ENCODE data around the gene GJA3. TPM values are rescaled to one million over a fixed set of nuclear protein-coding genes. Genes with fewer than 3 reads are reported as not detected.

The GJA3 gene
- polyA plus RNA-seq, 1 experiment: 0.13 TPM

DNA sequence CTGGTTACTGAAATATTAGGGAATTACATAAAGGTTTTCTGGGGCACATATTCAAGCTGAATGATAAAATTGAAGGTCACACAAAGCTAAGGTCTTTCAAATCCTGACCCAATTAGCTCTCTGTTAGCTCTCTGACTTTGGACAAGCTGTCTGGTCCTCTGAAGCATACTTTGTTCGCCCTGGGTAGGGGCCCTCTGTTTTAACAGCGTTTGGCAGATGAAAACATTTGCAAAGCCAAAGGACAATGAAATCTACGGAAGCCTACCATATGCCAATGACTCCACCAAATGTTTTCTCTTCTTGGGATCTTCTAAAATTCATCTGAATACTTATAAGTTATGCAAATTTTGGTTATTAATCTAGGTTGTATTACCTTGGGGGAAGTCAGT, 14.5 kb upstream of the GJA3 start:
- peaks cover 28% of the 10 kb centered on the region for H3K27me3 ChIP-seq (ENCODE audit: control insufficient read depth, insufficient read depth, low read length)
- no peaks in the 10 kb centered on the region for H3K36me3 ChIP-seq (ENCODE audit: control insufficient read depth, insufficient read depth, low read length)
- no peak overlapping the region for H3K4me3 ChIP-seq (ENCODE audit: low read depth, low read length)
- ChIA-PET CTCF (interaction anchor here (0.7 to 1.3 kb wide), 2 partner anchors 9 to 10 kb away, joined by 3 to 4 read pairs; no protein-coding TSS in a partner anchor), POLR2A (no interaction called here)
- DNase-seq (ENCODE audit: low read depth): no peak
- TF ChIP-seq, protein P1, sequence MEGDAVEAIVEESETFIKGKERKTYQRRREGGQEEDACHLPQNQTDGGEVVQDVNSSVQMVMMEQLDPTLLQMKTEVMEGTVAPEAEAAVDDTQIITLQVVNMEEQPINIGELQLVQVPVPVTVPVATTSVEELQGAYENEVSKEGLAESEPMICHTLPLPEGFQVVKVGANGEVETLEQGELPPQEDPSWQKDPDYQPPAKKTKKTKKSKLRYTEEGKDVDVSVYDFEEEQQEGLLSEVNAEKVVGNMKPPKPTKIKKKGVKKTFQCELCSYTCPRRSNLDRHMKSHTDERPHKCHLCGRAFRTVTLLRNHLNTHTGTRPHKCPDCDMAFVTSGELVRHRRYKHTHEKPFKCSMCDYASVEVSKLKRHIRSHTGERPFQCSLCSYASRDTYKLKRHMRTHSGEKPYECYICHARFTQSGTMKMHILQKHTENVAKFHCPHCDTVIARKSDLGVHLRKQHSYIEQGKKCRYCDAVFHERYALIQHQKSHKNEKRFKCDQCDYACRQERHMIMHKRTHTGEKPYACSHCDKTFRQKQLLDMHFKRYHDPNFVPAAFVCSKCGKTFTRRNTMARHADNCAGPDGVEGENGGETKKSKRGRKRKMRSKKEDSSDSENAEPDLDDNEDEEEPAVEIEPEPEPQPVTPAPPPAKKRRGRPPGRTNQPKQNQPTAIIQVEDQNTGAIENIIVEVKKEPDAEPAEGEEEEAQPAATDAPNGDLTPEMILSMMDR (IDR thresholded peaks at IDR 0.05; ENCODE audit: insufficient read depth, low read depth, low read length): no peak

DNA sequence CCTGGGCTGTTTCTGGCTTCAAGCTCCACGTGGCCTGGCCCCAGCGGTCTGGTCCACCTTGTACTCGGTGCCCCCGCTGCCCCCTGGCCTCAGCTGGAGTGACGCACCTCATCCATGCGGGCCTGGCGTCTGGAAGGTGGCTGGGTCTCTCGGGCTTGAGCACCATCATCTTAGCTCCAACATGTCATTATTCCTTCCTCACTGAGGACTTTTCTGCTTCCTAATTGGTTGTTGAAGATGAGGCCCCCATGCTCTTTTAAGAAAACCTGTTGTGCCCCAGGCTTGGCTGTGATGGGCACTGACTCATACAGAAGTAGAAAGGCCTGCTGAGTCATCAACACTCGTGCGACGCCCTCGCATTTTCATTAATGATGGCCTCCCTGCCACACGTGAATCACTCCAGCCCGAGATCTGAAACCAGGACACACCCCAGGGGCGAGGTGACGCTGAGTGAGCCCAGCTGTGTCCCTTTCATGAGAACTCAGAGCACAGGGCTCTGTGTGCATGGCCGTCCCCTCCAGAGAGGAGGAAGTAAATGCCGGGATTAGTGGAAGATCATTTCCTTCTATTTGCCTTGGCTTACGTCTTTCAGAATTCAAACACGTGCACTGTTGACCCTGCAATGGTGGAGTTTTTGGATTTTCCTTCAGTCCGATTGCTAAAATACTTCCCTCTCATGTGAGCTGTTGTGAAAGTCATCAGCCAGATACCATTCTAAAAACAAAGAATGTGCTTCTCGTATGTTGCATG, 14.0 kb upstream of the GJA3 start:
- TF ChIP-seq, protein P1 (IDR thresholded peaks at IDR 0.05; ENCODE audit: insufficient read depth, low read depth, low read length): no peak
- Histone ChIP-seq H3K36me3 (ENCODE audit: control insufficient read depth, insufficient read depth, low read length) (no peaks in the 10 kb centered on the region), H3K4me3 (ENCODE audit: low read depth, low read length) (0 out of 2 replicates have a peak overlapping the region, but pooled peaks have one; percentile 3), H3K27me3 (ENCODE audit: control insufficient read depth, insufficient read depth, low read length) (peaks cover 25% of the 10 kb centered on the region)
- ChIA-PET CTCF (interaction anchor here (0.7 to 1.3 kb wide), 2 partner anchors 9 to 11 kb away, joined by 3 to 4 read pairs; no protein-coding TSS in a partner anchor), POLR2A (no interaction called here)
- peak; percentile 76 for DNase-seq (ENCODE audit: low read depth)

DNA sequence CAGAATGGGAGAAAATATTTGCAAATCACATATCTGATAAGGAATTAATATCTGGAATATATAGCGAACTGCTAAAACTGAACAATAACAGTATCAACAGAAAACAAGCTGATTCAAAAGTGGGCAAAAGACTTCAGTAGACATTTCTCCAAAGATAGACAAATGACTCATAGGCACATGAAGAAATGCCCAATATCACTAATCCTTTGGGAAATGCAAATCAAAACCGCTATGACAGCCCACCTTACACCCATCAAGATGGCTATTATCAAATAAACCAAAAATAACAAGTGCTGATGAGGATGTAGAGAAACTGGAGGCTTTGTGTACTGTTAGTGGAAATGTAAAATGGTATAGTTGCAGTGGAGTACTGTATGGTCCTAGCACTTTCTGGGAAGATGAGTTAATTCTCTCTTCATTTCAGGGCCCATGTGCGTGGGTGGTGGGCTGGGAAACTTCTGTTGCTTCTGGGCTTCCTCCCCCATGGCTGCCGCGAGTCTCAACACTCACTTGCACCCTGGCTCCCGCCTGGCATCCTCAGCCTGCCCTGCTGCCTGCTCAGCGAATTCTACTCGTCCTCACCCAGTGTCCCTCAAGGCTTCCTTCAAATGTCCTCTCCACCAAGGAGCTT, 12.4 kb upstream of the GJA3 start:
- no peak for DNase-seq (ENCODE audit: low read depth)
- CTCF ChIA-PET: interaction anchor here (1.1 to 1.6 kb wide), 3 partner anchors 9 to 24 kb away, joined by 3 to 4 read pairs (median 3); no protein-coding TSS in a partner anchor
- Histone ChIP-seq H3K27me3 (ENCODE audit: control insufficient read depth, insufficient read depth, low read length) (peaks cover 15% of the 10 kb centered on the region), H3K36me3 (ENCODE audit: control insufficient read depth, insufficient read depth, low read length) (no peaks in the 10 kb centered on the region), H3K4me3 (ENCODE audit: low read depth, low read length) (no peak overlapping the region)
- TF ChIP-seq, protein P1 (IDR thresholded peaks at IDR 0.05; ENCODE audit: insufficient read depth, low read depth, low read length): no peak
- POLR2A ChIA-PET: no interaction called here

DNA sequence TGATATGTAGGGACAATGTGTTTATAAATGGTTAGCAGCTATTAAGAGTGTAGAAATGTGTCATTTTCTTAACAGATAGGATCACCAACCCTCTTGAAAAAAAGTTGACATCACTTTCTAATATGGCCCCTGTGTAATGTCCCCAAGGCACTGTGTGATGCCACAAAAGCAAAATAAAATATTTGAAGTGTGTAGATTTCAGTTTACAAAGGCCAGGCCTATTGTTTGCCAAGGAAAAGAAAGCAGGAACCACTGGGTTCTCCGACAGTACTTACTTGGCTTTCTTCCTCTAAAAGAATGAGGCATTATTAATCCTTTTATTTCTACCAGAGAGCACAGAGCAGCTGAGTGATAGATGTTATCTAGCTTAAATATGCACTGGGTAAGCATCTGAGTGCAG, 10.5 kb upstream of the GJA3 start:
- no peak for DNase-seq (ENCODE audit: low read depth)
- ChIA-PET CTCF (interaction anchor here (1.1 kb wide), 1 partner anchor 186 kb away, joined by 6 read pairs; no protein-coding TSS in a partner anchor), POLR2A (no interaction called here)
- Histone ChIP-seq H3K4me3 (ENCODE audit: low read depth, low read length) (no peak overlapping the region), H3K36me3 (ENCODE audit: control insufficient read depth, insufficient read depth, low read length) (no peaks in the 10 kb centered on the region), H3K27me3 (ENCODE audit: control insufficient read depth, insufficient read depth, low read length) (peaks cover 15% of the 10 kb centered on the region)
- TF ChIP-seq, protein P1 (IDR thresholded peaks at IDR 0.05; ENCODE audit: insufficient read depth, low read depth, low read length): no peak

DNA sequence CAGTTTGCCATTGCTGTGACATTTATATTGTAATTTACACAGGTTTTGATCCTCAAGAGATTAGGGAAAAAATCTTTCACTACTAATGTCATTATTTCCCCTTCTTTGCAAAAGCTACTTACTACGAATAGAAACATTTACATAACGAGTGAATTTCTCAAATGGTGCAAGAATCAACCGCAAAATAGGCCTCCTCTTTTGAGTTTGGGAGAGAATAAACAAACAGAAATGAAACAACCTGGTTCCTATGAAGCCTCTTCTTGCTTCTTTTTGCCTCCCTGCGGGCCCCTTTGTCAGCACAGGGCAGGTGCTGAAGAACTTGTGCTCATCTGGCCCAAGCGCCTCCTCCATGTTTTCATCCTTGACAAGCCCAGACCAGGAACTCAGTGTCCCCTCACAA, 10.1 kb upstream of the GJA3 start:
- TF ChIP-seq, protein P1 (IDR thresholded peaks at IDR 0.05; ENCODE audit: insufficient read depth, low read depth, low read length): no peak
- ChIA-PET CTCF (interaction anchor here (1.1 kb wide), 1 partner anchor 185 kb away, joined by 6 read pairs; no protein-coding TSS in a partner anchor), POLR2A (no interaction called here)
- Histone ChIP-seq H3K36me3 (ENCODE audit: control insufficient read depth, insufficient read depth, low read length) (no peaks in the 10 kb centered on the region), H3K27me3 (ENCODE audit: control insufficient read depth, insufficient read depth, low read length) (peaks cover 14% of the 10 kb centered on the region), H3K4me3 (ENCODE audit: low read depth, low read length) (no peak overlapping the region)
- DNase-seq (ENCODE audit: low read depth): no peak

All from BJ (cell line).